ENCODE data around the gene KIAA1328.

DNA sequence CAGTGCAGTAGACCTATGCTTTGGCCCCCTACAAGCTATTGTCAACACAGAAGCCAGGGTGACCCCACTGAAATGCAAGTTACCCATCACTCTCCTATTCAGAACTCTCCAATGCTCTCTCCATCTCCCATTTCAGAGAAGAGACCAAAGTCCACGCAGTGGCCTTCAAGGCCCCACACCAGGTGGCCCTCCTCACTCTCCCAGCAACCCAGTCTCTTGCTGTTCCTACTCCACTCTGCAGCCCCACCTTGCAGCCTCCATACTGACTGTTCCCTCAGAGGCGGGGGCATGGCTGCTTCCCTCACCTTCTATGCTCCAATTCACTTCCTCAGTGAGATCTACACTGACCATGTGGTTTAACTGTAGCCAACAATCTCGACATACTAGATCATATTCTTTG, 423.4 kb downstream of the KIAA1328 start:
- TF ChIP-seq, protein P1, sequence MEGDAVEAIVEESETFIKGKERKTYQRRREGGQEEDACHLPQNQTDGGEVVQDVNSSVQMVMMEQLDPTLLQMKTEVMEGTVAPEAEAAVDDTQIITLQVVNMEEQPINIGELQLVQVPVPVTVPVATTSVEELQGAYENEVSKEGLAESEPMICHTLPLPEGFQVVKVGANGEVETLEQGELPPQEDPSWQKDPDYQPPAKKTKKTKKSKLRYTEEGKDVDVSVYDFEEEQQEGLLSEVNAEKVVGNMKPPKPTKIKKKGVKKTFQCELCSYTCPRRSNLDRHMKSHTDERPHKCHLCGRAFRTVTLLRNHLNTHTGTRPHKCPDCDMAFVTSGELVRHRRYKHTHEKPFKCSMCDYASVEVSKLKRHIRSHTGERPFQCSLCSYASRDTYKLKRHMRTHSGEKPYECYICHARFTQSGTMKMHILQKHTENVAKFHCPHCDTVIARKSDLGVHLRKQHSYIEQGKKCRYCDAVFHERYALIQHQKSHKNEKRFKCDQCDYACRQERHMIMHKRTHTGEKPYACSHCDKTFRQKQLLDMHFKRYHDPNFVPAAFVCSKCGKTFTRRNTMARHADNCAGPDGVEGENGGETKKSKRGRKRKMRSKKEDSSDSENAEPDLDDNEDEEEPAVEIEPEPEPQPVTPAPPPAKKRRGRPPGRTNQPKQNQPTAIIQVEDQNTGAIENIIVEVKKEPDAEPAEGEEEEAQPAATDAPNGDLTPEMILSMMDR (conservative IDR thresholded peaks at IDR 0.05 in 1 of 2, IDR thresholded peaks at IDR 0.05 in 1 of 2; ENCODE audit: extremely low read depth in 1 of 2, insufficient read depth in 1 of 2, low read depth in 1 of 2, low read length in 2 of 2): no peak
- no peak for TF ChIP-seq EZH2 (IDR thresholded peaks at IDR 0.05; ENCODE audit: borderline replicate concordance, low read length)

All from mammary epithelial cell (primary cell).